GM12878 (cell line): ENCODE results near the gene SEC11C. TPM values are rescaled to one million over a fixed set of nuclear protein-coding genes. Genes with fewer than 3 reads are reported as not detected.

Experiments used
- ATAC-seq: fragments of 200-7000 bp; cut with Tn5 transposase; 3 replicates; pipeline ENCODE4 v1.9.1; 2020; ENCODE audit warnings: mild to moderate bottlenecking, moderate library complexity
- BruUV-seq: library from RNA; stranded (reverse); fragments of 400-500 nt; replicated peaks from 2 replicates; lab custom pipeline; 2021; lab: Mats Ljungman, UMichigan
- CTCF ChIA-PET: fragments of 300-600 bp; sonication (Branson Sonifier 250); formaldehyde crosslinking; extraction: SDS; loops from one replicate; lab custom pipeline; 2021; ENCODE audit warnings: inconsistent platforms; lab: Yijun Ruan, JAX
- POLR2A ChIA-PET: fragments of 350-600 bp; formaldehyde crosslinking; extraction: SDS; loops from one replicate; lab custom pipeline; 2021; ENCODE audit warnings: inconsistent platforms; lab: Charles Lee
- RAD21 ChIA-PET: fragments of 300-600 bp; sonication (Branson Sonifier 250); formaldehyde crosslinking; loops from one replicate; lab custom pipeline; 2023; ENCODE audit warnings: antibody characterized with exemption; ENCODE audit not compliant: unreplicated experiment; lab: Charles Lee
- SMC1A ChIA-PET: fragments of 300-600 bp; sonication (Branson Sonifier 250); formaldehyde crosslinking; loops from one replicate; lab custom pipeline; 2023; ENCODE audit not compliant: unreplicated experiment, uncharacterized antibody; lab: Charles Lee
- DNase-seq: peaks from one replicate; pipeline ENCODE4 v3.0.0-alpha.2; 2011; ENCODE audit warnings: low read depth, low spot score
- FAIRE-seq: peaks from 3 replicates; lab custom pipeline; 2011; peaks lifted over from hg19 to GRCh38; lab: Jason Lieb, UNC
- H2AFZ ChIP-seq: 2 replicates; pipeline ENCODE4 v1.6.0; 2011; ENCODE audit warnings: low read depth, low read length, control low read depth; ENCODE audit not compliant: control insufficient read depth
- H3K27ac ChIP-seq: 2 replicates; pipeline ENCODE4 v1.5.1; 2011; ENCODE audit warnings: control low read depth; ENCODE audit not compliant: control insufficient read depth, insufficient read depth
- H3K27me3 ChIP-seq, 2 experiments: replicated peaks in 1 of 2; 2 replicates each; pipeline versions ENCODE4 v1.6.0 to v1.6.1; 2011; ENCODE audit warnings: low read length in 1 of 2; ENCODE audit not compliant: control insufficient read depth in 2 of 2, insufficient read depth in 2 of 2
- H3K36me3 ChIP-seq, 2 experiments: 2 replicates each; pipeline ENCODE4 v1.5.1; 2011; ENCODE audit warnings: low read length in 1 of 2; ENCODE audit not compliant: control insufficient read depth in 2 of 2, insufficient read depth in 2 of 2
- H3K4me1 ChIP-seq: 2 replicates; pipeline ENCODE4 v1.6.1; 2011; ENCODE audit warnings: mild to moderate bottlenecking, low read length, moderate library complexity, mixed read lengths; ENCODE audit not compliant: control insufficient read depth, insufficient read depth
- H3K4me2 ChIP-seq: 2 replicates; pipeline ENCODE4 v1.6.0; 2011; ENCODE audit warnings: control low read depth; ENCODE audit not compliant: control insufficient read depth, insufficient read depth
- H3K4me3 ChIP-seq: fragments of 200-600 bp; sonication (generic); 2 replicates; pipeline ENCODE4 v1.5.1; 2016
- H3K79me2 ChIP-seq: 2 replicates; pipeline ENCODE4 v1.6.0; 2011; ENCODE audit warnings: low read length; ENCODE audit not compliant: control insufficient read depth, insufficient read depth
- H3K9ac ChIP-seq: 2 replicates; pipeline ENCODE4 v1.8.0; 2011; ENCODE audit warnings: low read length, control low read depth, mixed read lengths; ENCODE audit not compliant: control insufficient read depth, insufficient read depth
- H3K9me3 ChIP-seq: replicated peaks from 3 replicates; pipeline ENCODE4 v1.5.1; 2011; ENCODE audit warnings: mild to moderate bottlenecking, low read length; ENCODE audit not compliant: control insufficient read depth, insufficient read depth
- H4K20me1 ChIP-seq: 2 replicates; pipeline ENCODE4 v1.6.0; 2011; ENCODE audit not compliant: control insufficient read depth, insufficient read depth
- HCFC1 ChIP-seq: fragments of 150-350 bp; IDR thresholded peaks from 2 replicates; pipeline ENCODE4 v1.6.1; 2014; ENCODE audit warnings: low read length
- HDAC2 ChIP-seq: fragments of 200-600 bp; sonication (generic); IDR thresholded peaks from 2 replicates; pipeline ENCODE4 v1.6.1; 2017
- HDGF ChIP-seq: fragments of 450-650 bp; IDR thresholded peaks from 2 replicates; pipeline ENCODE4 v1.6.1; 2016; ENCODE audit warnings: antibody characterized with exemption
- MXI1 ChIP-seq: fragments of 150-350 bp; IDR thresholded peaks from 2 replicates; pipeline ENCODE4 v1.6.1; 2011; ENCODE audit warnings: low read depth, mild to moderate bottlenecking, inconsistent platforms, low read length, improper control_type of control experiment
- PKNOX1 ChIP-seq: fragments of 450-650 bp; IDR thresholded peaks from 2 replicates; pipeline ENCODE4 v1.6.1; 2016; ENCODE audit warnings: mild to moderate bottlenecking
- RAD51 ChIP-seq: fragments of 450-650 bp; IDR thresholded peaks from 2 replicates; pipeline ENCODE4 v1.6.1; 2016; ENCODE audit warnings: moderate library complexity, mild to moderate bottlenecking, inconsistent platforms
- ZNF217 ChIP-seq: fragments of 450-650 bp; IDR thresholded peaks from 2 replicates; pipeline ENCODE4 v1.6.1; 2017; ENCODE audit warnings: antibody characterized with exemption, mild to moderate bottlenecking
- WGBS: methylation state at CpG from one replicate; pipeline ENCODE4 v1.1.6; 2016; ENCODE audit warnings: low lambda C conversion rate; ENCODE audit not compliant: insufficient replicate concordance, insufficient coverage; ENCODE audit errors: missing lambda C conversion rate; 5-methylcytosine and 5-hydroxymethylcytosine counted together
- in situ Hi-C: fragments of 300-500 bp; cut with MboI; formaldehyde crosslinking; loops from 9 replicates; pipeline ENCODE4 v1.14.3; 2018; ENCODE audit warnings: mixed read lengths
- intact Hi-C: fragments of 100-400 bp; cut with micrococcal nuclease; formaldehyde crosslinking; loops from one replicate; pipeline ENCODE4 v1.14.2; 2022; ENCODE audit not compliant: unreplicated experiment
- polyA plus RNA-seq, 11 experiments: library from polyadenylated mRNA; depleted of rRNA in 4 of 11; unstranded in 6 of 11; stranded (reverse) in 5 of 11; fragments of >200 nt; fragmentation: Nextera tagmentation in 4 of 11; fragmentation: Illumina TruSeq in 1 of 11; extraction: Ambion mirVana in 4 of 11; extraction: Trizol in 1 of 11; gene quantifications; 1 replicate in 1 of 11; 2 replicates in 10 of 11; pipeline versions ENCODE4 v1.2.1 to v1.2.3, GENCODE V29; 2011 to 2016; ENCODE audit warnings: inconsistent platforms in 2 of 11, missing spikeins in 2 of 11, low read depth in 1 of 11
- total RNA-seq, 4 experiments: library from RNA; depleted of rRNA in 3 of 4; stranded (reverse); fragments of >200 nt in 3 of 4; fragmentation: Illumina TruSeq in 1 of 4; extraction: Trizol in 1 of 4; gene quantifications; 2 replicates each; pipeline versions ENCODE4 v1.2.1 to v1.2.3, GENCODE V29; 2013 to 2021

The SEC11C gene
- total and polyA plus RNA-seq, 10 of the 15 experiments (the other 5 are each of a cell fraction or from before 2014, with no cell fraction given): 124 to 649 (median 211) TPM

GRCh38 chr18:59139291-59139614, 431 bp upstream of the SEC11C start:
- Histone ChIP-seq H3K9me3 (no peaks in the 10 kb centered on the region), H4K20me1 (no peaks in the 10 kb centered on the region), H3K4me3 (peak overlapping the region; percentile 93; the same call in 1 of the 2 replicates), H3K27ac (peak overlapping the region; percentile 98), H3K36me3 (no peaks in the 10 kb centered on the region), H3K27me3 (0 out of 4 replicates have a peak, but pooled peaks cover 0 to 4% of the 10 kb centered on the region in 2 experiments), H2AFZ (peak overlapping the region; percentile 97), H3K4me1 (peaks cover 5% of the 10 kb centered on the region; the same call in 1 of the 2 replicates), H3K4me2 (peak overlapping the region; percentile 35; the same call in 1 of the 2 replicates), H3K9ac (peak overlapping the region; percentile 97), H3K79me2 (peaks cover 47% of the 10 kb centered on the region)
- FAIRE-seq: peak; percentile 86
- ChIA-PET POLR2A (no interaction called here), CTCF (no interaction called here), SMC1A (interaction anchor here (1.0 kb wide), 1 partner anchor 13 kb away, joined by 3 read pairs; no protein-coding TSS in a partner anchor), RAD21 (interaction anchor here (0.5 to 3.2 kb wide), 4 partner anchors 13 to 610 kb away, joined by 3 to 8 read pairs (median 4); no protein-coding TSS in a partner anchor)
- no peak for DNase-seq
- ATAC-seq: peak; percentile 81
- intact Hi-C loops: no loop called here
- BruUV-seq: no TSS peak
- in situ Hi-C loops: no loop called here
- TF ChIP-seq RAD51 (no peak), HCFC1 (no peak), PKNOX1 (peak; percentile 67), ZNF217 (no peak), HDGF (peak; percentile 59; the same call in 1 of the 2 replicates), HDAC2 (no peak), MXI1 (peak; percentile 2; the same call in 1 of the 2 replicates)
- 2% methylated on average over 15 of the region's 15 CpGs for WGBS
